PC-3 (cell line): ENCODE data around the gene MBD3L1. TPM values are rescaled to one million over a fixed set of nuclear protein-coding genes. Genes with fewer than 3 reads are reported as not detected.

Experiments used
- ATAC-seq: fragments of 200-7000 bp; cut with Tn5 transposase; 2 replicates; pipeline ENCODE4 v1.9.1; 2020; ENCODE audit warnings: mild to moderate bottlenecking, moderate library complexity
- BruUV-seq: library from RNA; stranded (reverse); fragments of 400-500 nt; replicated peaks from 2 replicates; lab custom pipeline; 2021; lab: Mats Ljungman, UMichigan
- CTCF ChIA-PET: fragments of 300-600 bp; sonication (Branson Sonifier 250); formaldehyde crosslinking; loops from one replicate; lab custom pipeline; 2022; ENCODE audit warnings: antibody characterized with exemption; lab: Charles Lee
- POLR2A ChIA-PET: fragments of 300-600 bp; sonication (Branson Sonifier 250); formaldehyde crosslinking; loops from one replicate; lab custom pipeline; 2022; ENCODE audit warnings: antibody characterized with exemption; ENCODE audit not compliant: unreplicated experiment; lab: Charles Lee
- DNase-seq: peaks from one replicate; pipeline ENCODE4 v3.0.0-alpha.2; 2015
- H2AFZ ChIP-seq: fragments of 300-600 bp; sonication (generic); 2 replicates; pipeline ENCODE4 v1.6.0; 2016; ENCODE audit warnings: antibody characterized with exemption, low read length
- H3F3A ChIP-seq: fragments of 300-600 bp; sonication (generic); one replicate; pipeline ENCODE4 v1.6.0; 2017; ENCODE audit warnings: antibody characterized with exemption, low read length, control low read depth, mild to moderate bottlenecking; ENCODE audit not compliant: unreplicated experiment
- H3K27ac ChIP-seq: fragments of 300-600 bp; sonication (generic); 2 replicates; pipeline ENCODE4 v1.5.1; 2016; ENCODE audit warnings: mild to moderate bottlenecking, low read length
- H3K27me3 ChIP-seq: fragments of 300-600 bp; sonication (generic); 2 replicates; pipeline ENCODE4 v1.6.1; 2016; ENCODE audit warnings: low read length, mixed read lengths
- H3K36me3 ChIP-seq: fragments of 300-600 bp; sonication (generic); 2 replicates; pipeline ENCODE4 v1.6.1; 2016; ENCODE audit warnings: low read depth, mixed run types, low read length, mixed read lengths
- H3K4me1 ChIP-seq: fragments of 300-600 bp; sonication (generic); 2 replicates; pipeline ENCODE4 v1.5.1; 2016; ENCODE audit warnings: low read length; ENCODE audit not compliant: insufficient read depth
- H3K4me2 ChIP-seq: fragments of 300-600 bp; sonication (generic); 2 replicates; pipeline ENCODE4 v1.6.0; 2016; ENCODE audit warnings: low read length
- H3K4me3 ChIP-seq: fragments of 300-600 bp; sonication (generic); 2 replicates; pipeline ENCODE4 v1.5.1; 2016; ENCODE audit warnings: mild to moderate bottlenecking, low read length, mixed read lengths
- H3K79me2 ChIP-seq: fragments of 300-600 bp; sonication (generic); 2 replicates; pipeline ENCODE4 v1.6.1; 2017; ENCODE audit warnings: low read length, mixed read lengths
- H3K9ac ChIP-seq: fragments of 300-600 bp; sonication (generic); 2 replicates; pipeline ENCODE4 v1.6.0; 2016; ENCODE audit warnings: mild to moderate bottlenecking, low read length
- H3K9me2 ChIP-seq: fragments of 300-600 bp; sonication (generic); replicated peaks from 2 replicates; pipeline ENCODE4 v1.6.1; 2016; ENCODE audit warnings: mixed run types, low read length, mixed read lengths
- H3K9me3 ChIP-seq: fragments of 300-600 bp; sonication (generic); 2 replicates; pipeline ENCODE4 v1.6.1; 2016; ENCODE audit warnings: low read length, mixed read lengths
- H4K20me1 ChIP-seq: fragments of 300-600 bp; sonication (generic); 2 replicates; pipeline ENCODE4 v1.6.1; 2016; ENCODE audit warnings: low read length, mixed read lengths
- EZH2 ChIP-seq: fragments of 300-600 bp; sonication (generic); IDR thresholded peaks from one replicate; pipeline ENCODE4 v1.6.1; 2017; ENCODE audit warnings: antibody characterized with exemption, mild to moderate bottlenecking, low read length; ENCODE audit not compliant: unreplicated experiment
- EZH2phosphoT487 ChIP-seq: fragments of 300-600 bp; sonication (generic); IDR thresholded peaks from 2 replicates; pipeline ENCODE4 v1.6.1; 2018; ENCODE audit warnings: mild to moderate bottlenecking, antibody characterized with exemption, low read length, borderline replicate concordance
- intact Hi-C: fragments of 100-400 bp; cut with micrococcal nuclease; formaldehyde crosslinking; loops from 2 replicates; pipeline ENCODE4 v1.9.0; 2023
- total RNA-seq: library from RNA; depleted of rRNA; stranded (reverse); fragments of >200 nt; gene quantifications from 2 replicates; pipeline ENCODE4 v1.2.3, GENCODE V29; 2014
- TF ChIP-seq, protein P1 (sequence below): fragments of 300-600 bp; sonication (generic); conservative IDR thresholded peaks from 2 replicates; pipeline ENCODE4 v1.5.1; 2017; ENCODE audit warnings: antibody characterized with exemption, low read depth, mild to moderate bottlenecking, low read length

The MBD3L1 gene
- total RNA-seq, 1 experiment from 2014 or later = not detected

- H3K4me1 ChIP-seq = no peaks in the 10 kb centered on the region
- no peaks in the 10 kb centered on the region for H4K20me1 ChIP-seq
- intact Hi-C loops = no loop called here
- CTCF ChIA-PET = no interaction called here
- no peaks in the 10 kb centered on the region for H3F3A ChIP-seq
- TF ChIP-seq, protein P1, sequence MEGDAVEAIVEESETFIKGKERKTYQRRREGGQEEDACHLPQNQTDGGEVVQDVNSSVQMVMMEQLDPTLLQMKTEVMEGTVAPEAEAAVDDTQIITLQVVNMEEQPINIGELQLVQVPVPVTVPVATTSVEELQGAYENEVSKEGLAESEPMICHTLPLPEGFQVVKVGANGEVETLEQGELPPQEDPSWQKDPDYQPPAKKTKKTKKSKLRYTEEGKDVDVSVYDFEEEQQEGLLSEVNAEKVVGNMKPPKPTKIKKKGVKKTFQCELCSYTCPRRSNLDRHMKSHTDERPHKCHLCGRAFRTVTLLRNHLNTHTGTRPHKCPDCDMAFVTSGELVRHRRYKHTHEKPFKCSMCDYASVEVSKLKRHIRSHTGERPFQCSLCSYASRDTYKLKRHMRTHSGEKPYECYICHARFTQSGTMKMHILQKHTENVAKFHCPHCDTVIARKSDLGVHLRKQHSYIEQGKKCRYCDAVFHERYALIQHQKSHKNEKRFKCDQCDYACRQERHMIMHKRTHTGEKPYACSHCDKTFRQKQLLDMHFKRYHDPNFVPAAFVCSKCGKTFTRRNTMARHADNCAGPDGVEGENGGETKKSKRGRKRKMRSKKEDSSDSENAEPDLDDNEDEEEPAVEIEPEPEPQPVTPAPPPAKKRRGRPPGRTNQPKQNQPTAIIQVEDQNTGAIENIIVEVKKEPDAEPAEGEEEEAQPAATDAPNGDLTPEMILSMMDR = no peak
- TF ChIP-seq EZH2 (no peak), EZH2phosphoT487 (no peak)
- no peak overlapping the region for H2AFZ ChIP-seq
- H3K9me3 ChIP-seq = no peaks in the 10 kb centered on the region
- H3K9me2 ChIP-seq = no peaks in the 10 kb centered on the region
- DNase-seq = no peak
- H3K36me3 ChIP-seq = no peaks in the 10 kb centered on the region
- peaks cover 3% of the 10 kb centered on the region; the same call in 1 of the 2 replicates for H3K27me3 ChIP-seq
- BruUV-seq = no TSS peak
- POLR2A ChIA-PET = no interaction called here
- no peak overlapping the region for H3K4me3 ChIP-seq
- H3K27ac ChIP-seq = no peak overlapping the region
- H3K4me2 ChIP-seq = no peak overlapping the region
- H3K79me2 ChIP-seq = no peaks in the 10 kb centered on the region
- ATAC-seq = no peak
- H3K9ac ChIP-seq = no peak overlapping the region
Measured at GRCh38 chr19:8850488-8850887, 18.3 kb downstream of the MBD3L1 start.

- BruUV-seq = no TSS peak
- H3K79me2 ChIP-seq = no peaks in the 10 kb centered on the region
- intact Hi-C loops = no loop called here
Measured at GRCh38 chr19:8858260-8858659, 26.1 kb downstream of the MBD3L1 start.

DNA sequence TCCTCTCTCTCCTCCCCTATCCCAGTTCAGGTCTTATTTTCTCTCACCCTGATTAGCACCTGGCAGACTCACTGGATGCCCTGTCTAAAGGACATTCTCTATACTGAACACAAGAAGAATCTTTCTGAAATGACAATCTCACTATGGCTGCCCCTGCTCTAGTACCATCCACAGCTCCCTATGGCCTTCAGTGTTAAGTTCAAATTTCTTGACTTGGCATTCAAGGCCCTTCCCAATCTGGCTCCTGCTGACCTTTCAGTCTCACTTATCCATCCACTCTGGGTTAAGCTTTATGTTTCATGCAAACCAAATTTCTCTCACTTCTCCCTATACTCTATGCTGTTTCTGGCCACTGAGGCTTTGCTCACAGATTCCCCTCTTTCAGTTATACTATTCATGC lies 34.2 kb downstream of the MBD3L1 start:
- H2AFZ ChIP-seq = no peak overlapping the region
- intact Hi-C loops = no loop called here
- no peak for DNase-seq
- H3K9me3 ChIP-seq = no peaks in the 10 kb centered on the region
- TF ChIP-seq EZH2phosphoT487 (no peak), EZH2 (no peak)
- TF ChIP-seq, protein P1 = no peak
- no peak overlapping the region for H3K4me3 ChIP-seq
- ChIA-PET CTCF (no interaction called here), POLR2A (no interaction called here)
- no peaks in the 10 kb centered on the region for H3K4me1 ChIP-seq
- no peaks in the 10 kb centered on the region for H3K9me2 ChIP-seq
- BruUV-seq = no TSS peak
- no peaks in the 10 kb centered on the region for H3F3A ChIP-seq
- H3K9ac ChIP-seq = no peak overlapping the region
- no peaks in the 10 kb centered on the region for H3K79me2 ChIP-seq
- H3K27me3 ChIP-seq = peaks cover 3% of the 10 kb centered on the region; the same call in 1 of the 2 replicates
- H3K27ac ChIP-seq = no peak overlapping the region
- H3K4me2 ChIP-seq = no peak overlapping the region
- no peaks in the 10 kb centered on the region for H3K36me3 ChIP-seq
- H4K20me1 ChIP-seq = no peaks in the 10 kb centered on the region
- ATAC-seq = no peak

More at GRCh38 chr19:8858260-8858659, 26.1 kb downstream of the MBD3L1 start:
- H2AFZ ChIP-seq = no peak overlapping the region
- no peaks in the 10 kb centered on the region for H3K4me1 ChIP-seq
- DNase-seq (no peak), ATAC-seq (no peak)
- H4K20me1 ChIP-seq = no peaks in the 10 kb centered on the region
- no peaks in the 10 kb centered on the region for H3K36me3 ChIP-seq
- POLR2A ChIA-PET = no interaction called here
- no peak overlapping the region for H3K4me2 ChIP-seq
- TF ChIP-seq, protein P1 = no peak
- H3F3A ChIP-seq = no peaks in the 10 kb centered on the region
- H3K27me3 ChIP-seq = peaks cover 5% of the 10 kb centered on the region; the same call in 1 of the 2 replicates
- no peak overlapping the region for H3K27ac ChIP-seq
- no peak overlapping the region for H3K9ac ChIP-seq
- H3K9me3 ChIP-seq = no peaks in the 10 kb centered on the region
- CTCF ChIA-PET = no interaction called here
- H3K9me2 ChIP-seq = no peaks in the 10 kb centered on the region
- H3K4me3 ChIP-seq = no peak overlapping the region
